Stomach (tissue), 4 donors: ENCODE results near the gene C1orf87.

ENCODE experiments used
- EP300 ChIP-seq: sonication (generic); formaldehyde crosslinking; IDR thresholded peaks from one replicate; pipeline ENCODE4 v1.6.1; 2017; ENCODE audit warnings: antibody characterized with exemption
- POLR2A ChIP-seq, 4 donors: fragments of 450-650 bp; IDR thresholded peaks; one replicate each; pipeline ENCODE4 v1.6.1; 2016; ENCODE audit warnings: antibody characterized with exemption in 4 of 4, control low read depth in 2 of 4, mild to moderate bottlenecking in 1 of 4, moderate library complexity in 1 of 4
- POLR2AphosphoS5 ChIP-seq, 3 donors: sonication (generic); formaldehyde crosslinking; IDR thresholded peaks; one replicate each; pipeline ENCODE4 v1.6.1; 2016; ENCODE audit warnings: antibody characterized with exemption in 3 of 3
- TF ChIP-seq, protein P1 (sequence below), 7 experiments: fragments of 450-650 bp in 4 of 7; fragments of 200-600 bp in 3 of 7; sonication (generic) in 3 of 7; IDR thresholded peaks; one replicate each; pipeline ENCODE4 v1.5.1; 2016 to 2019; ENCODE audit warnings: antibody characterized with exemption in 7 of 7, control low read depth in 2 of 7, mild to moderate bottlenecking in 1 of 7

DNA sequence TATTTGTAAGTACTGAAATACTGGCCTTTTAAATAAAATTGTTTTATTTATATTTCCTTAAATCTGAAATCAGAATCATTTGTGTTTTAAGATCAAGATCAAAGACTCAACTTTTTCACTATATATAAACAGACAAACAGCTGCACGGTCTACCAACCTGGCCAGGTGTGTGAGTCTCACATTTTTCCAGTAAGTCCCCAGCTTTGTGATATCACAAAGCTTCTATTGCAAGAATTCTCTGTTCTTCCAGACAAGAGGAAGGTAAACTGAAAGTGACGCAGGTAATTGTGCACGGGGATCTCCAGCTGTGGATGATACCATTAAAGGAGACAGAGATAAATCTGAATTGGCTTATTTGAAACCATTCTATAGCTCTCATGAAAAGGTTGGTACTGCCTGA, 105.8 kb downstream of the C1orf87 start:
- TF ChIP-seq, protein P1, sequence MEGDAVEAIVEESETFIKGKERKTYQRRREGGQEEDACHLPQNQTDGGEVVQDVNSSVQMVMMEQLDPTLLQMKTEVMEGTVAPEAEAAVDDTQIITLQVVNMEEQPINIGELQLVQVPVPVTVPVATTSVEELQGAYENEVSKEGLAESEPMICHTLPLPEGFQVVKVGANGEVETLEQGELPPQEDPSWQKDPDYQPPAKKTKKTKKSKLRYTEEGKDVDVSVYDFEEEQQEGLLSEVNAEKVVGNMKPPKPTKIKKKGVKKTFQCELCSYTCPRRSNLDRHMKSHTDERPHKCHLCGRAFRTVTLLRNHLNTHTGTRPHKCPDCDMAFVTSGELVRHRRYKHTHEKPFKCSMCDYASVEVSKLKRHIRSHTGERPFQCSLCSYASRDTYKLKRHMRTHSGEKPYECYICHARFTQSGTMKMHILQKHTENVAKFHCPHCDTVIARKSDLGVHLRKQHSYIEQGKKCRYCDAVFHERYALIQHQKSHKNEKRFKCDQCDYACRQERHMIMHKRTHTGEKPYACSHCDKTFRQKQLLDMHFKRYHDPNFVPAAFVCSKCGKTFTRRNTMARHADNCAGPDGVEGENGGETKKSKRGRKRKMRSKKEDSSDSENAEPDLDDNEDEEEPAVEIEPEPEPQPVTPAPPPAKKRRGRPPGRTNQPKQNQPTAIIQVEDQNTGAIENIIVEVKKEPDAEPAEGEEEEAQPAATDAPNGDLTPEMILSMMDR (IDR thresholded peaks at IDR 0.05): no peak
- TF ChIP-seq POLR2A (IDR thresholded peaks at IDR 0.05) (no peak), EP300 (no peak), POLR2AphosphoS5 (IDR thresholded peaks at IDR 0.05) (no peak)
